ENCODE measurements around the gene TUBG1.

GRCh38 chr17:42563543-42563942, 45.9 kb upstream of the TUBG1 start:
- no peak for TF ChIP-seq CTCF (IDR thresholded peaks at IDR 0.05 in 8 of 11, conservative IDR thresholded peaks at IDR 0.05 in 3 of 11)
- no peak for TF ChIP-seq POLR2A (IDR thresholded peaks at IDR 0.05)
- no peak for TF ChIP-seq POLR2AphosphoS5 (IDR thresholded peaks at IDR 0.05)

All from spleen (tissue), 7 donors.